Measurements from ENCODE around the gene ITGA11.

DNA sequence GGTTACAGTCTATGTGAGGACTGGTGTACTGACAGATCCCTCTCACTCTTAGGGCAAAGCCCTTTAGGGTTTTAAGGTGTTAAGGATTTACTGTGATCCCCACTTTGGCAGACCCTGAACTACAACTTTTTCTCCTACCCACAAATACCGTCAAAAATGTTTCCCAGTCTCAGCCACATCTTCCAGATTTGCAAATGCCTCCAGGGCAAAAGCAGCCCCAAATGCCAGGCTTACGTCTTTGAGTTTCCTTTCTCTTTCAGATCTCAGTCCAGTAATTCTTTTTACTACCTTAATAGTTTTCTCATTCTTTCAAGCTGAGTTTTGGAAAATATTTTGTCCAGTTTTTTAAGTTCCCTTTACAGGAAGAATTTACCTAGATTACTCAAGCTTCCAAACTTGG, 13.4 kb upstream of the ITGA11 start:
- TF ChIP-seq GATA2 (IDR thresholded peaks at IDR 0.05; ENCODE audit: low read depth, low read length) (no peak), GATA3 (IDR thresholded peaks at IDR 0.05; ENCODE audit: low read depth, low read length) (no peak)

All from SH-SY5Y (cell line).